Skin epidermis (tissue), 12 donors: Measurements from ENCODE around the gene ZFAND3.
"Not testable (repeated sequence)": the region's sequence is repeated elsewhere in the genome, so short reads cannot be mapped to it uniquely, and the experiment has no call there.

ENCODE experiments used
- H3K27ac ChIP-seq, 21 experiments: fragments of 200-600 bp; sonication (generic) in 11 of 21; one replicate each; pipeline ENCODE4 v1.5.0; 2020; ENCODE audit warnings: mild to moderate bottlenecking in 3 of 21, inconsistent platforms in 2 of 21, moderate library complexity in 2 of 21
- H3K4me3 ChIP-seq, 7 experiments: fragments of 200-600 bp; sonication (generic) in 2 of 7; one replicate each; pipeline ENCODE4 v1.5.0; 2020; ENCODE audit warnings: inconsistent platforms in 2 of 7, mild to moderate bottlenecking in 2 of 7, moderate library complexity in 1 of 7

Gene ZFAND3

DNA sequence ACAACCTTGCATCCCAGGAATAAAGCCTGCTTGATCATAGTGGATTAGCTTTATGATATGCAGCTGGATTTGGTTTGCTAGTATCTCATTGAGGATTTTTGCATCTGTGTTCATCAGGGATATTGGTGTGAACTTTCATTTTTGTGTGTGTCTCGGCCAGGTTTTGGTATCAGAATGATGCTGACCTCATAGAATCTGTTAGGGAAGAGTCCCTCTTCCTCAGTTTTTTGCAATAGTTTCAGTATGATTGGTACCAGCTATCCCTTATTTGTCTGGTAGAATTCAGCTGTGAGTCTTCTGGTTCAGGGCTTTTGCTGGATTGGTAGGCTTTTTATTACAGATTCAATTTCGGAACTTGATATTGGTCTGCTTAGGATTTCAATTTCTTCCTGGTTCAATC, 132.5 kb downstream of the ZFAND3 start:
- Histone ChIP-seq H3K4me3 (no peak overlapping the region), H3K27ac (no peak overlapping the region)

- Histone ChIP-seq H3K4me3 (no peak overlapping the region), H3K27ac (no peak overlapping the region)
These were observed 135.3 kb downstream of the ZFAND3 start for GRCh38 chr6:37954791-37955190.

GRCh38 chr6:37956711-37957275, 137.3 kb downstream of the ZFAND3 start:
- Histone ChIP-seq H3K4me3 (no peak overlapping the region), H3K27ac (no peak overlapping the region)

GRCh38 chr6:37959061-37959460, 139.5 kb downstream of the ZFAND3 start:
- H3K27ac ChIP-seq = no peak overlapping the region
- H3K4me3 ChIP-seq = no peak overlapping the region

GRCh38 chr6:37960139-37960935, 140.8 kb downstream of the ZFAND3 start:
- Histone ChIP-seq H3K27ac (no peak overlapping the region), H3K4me3 (no peak overlapping the region)

GRCh38 chr6:37962481-37963080, 143.1 kb downstream of the ZFAND3 start:
- not testable (repeated sequence) for H3K4me3 ChIP-seq, H3K27ac ChIP-seq

DNA sequence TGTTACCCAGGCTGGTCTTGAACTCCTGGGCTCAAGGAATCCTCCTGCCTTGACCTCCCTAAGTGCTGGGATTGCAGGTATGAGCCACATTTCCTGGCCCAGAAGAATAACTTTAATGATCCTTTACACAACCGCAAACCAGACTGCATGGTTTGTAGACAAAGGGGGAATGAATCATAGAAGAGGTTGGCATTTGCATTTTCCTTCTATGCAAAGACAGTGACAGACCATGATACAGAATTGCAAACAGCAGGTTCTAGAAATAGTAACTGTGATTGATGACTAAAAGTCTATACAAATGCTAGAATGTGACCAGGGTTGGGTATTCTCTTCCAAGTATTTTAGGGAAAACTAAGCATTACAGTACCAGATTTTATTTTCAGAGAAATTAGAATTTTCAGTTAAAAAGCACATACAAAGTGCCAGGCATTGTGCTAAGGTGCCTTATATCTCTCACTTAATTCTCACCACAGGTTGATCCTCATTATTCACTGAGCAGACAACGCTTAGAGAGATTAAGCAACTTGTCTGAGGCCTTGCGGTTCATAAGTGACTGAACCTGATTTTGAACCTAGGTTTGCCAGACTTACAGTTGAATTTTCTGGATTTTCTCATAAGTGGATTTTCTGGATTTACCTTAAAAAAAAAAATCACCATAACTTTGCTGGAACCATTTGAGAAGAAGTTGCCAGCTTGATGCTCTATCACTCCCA, 146.6 kb downstream of the ZFAND3 start:
- H3K4me3 ChIP-seq = no peak overlapping the region
- no peak overlapping the region for H3K27ac ChIP-seq

- no peak overlapping the region for H3K27ac ChIP-seq
These were observed 147.3 kb downstream of the ZFAND3 start for GRCh38 chr6:37966801-37967200.

GRCh38 chr6:37967651-37968050, 148.1 kb downstream of the ZFAND3 start:
- H3K27ac ChIP-seq = no peak overlapping the region
- no peak overlapping the region for H3K4me3 ChIP-seq

More at GRCh38 chr6:37966801-37967200, 147.3 kb downstream of the ZFAND3 start:
- no peak overlapping the region for H3K4me3 ChIP-seq

GRCh38 chr6:37971266-37971665, 151.7 kb downstream of the ZFAND3 start:
- H3K27ac ChIP-seq = no peak overlapping the region
- H3K4me3 ChIP-seq = no peak overlapping the region

- Histone ChIP-seq H3K4me3 (no peak overlapping the region), H3K27ac (peak overlapping the region in 1 of 21 experiments; percentile 3)
These were observed 152.3 kb downstream of the ZFAND3 start for GRCh38 chr6:37971711-37972390.

GRCh38 chr6:37972994-37973757, 153.6 kb downstream of the ZFAND3 start:
- Histone ChIP-seq H3K4me3 (no peak overlapping the region), H3K27ac (no peak overlapping the region)

DNA sequence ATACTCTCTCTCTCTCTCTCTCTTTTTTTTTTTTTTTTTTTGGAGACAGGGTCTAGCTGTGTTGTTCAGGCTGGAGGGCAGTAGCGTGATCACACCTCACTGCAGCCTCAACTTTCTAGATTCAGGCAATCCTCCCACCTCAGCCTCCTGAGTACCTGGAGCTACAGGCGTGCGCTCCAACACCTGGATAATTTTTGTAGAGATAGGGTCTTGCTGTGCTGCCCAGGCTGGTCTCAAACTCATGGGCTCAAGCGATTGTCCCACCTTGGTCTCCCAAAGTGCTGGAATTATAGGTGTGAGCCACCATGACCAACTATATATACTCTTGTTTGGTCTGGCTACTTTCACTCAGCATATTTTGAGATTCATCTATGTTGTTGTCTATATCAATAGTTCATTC, 154.9 kb downstream of the ZFAND3 start:
- Histone ChIP-seq H3K4me3 (no peak overlapping the region), H3K27ac (no peak overlapping the region)

DNA sequence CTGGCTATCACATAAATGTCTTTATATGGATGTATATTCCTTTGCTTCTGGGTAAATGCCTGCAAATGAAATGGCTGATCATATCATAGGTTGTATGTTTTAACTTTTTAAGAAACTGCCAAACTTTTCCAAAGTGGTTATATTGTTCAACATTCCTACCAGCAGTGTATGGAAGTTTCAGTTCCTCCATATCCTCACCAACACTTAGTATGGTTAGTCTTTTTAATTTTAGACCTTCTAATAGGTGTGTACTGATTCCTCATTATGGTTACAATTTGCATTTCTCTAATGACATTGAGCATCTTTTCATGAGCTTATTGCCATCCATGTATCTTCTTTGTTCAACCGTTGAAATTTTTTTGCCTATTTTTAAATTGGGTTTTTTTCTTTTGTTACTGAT, 155.4 kb downstream of the ZFAND3 start:
- Histone ChIP-seq H3K27ac (no peak overlapping the region), H3K4me3 (no peak overlapping the region)

DNA sequence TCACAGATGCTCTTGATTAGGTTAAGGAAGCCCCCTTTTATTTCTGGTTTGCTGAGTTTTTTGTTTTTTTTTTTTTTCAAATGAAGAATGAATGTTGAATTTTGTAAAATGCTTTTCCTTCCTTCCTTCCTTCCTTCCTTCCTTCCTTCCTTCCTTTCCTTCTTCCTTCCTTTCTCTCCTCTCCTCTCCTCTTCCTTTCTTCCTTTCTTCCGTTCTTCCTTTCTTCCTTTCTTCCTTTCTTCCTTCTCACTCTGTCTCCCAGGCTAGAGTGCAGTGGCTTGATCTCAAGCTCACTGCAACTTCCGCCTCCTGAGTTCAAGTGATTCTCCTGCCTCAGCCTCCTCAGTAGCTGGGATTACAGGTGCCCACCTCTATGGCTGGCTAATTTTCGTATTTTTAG, 158.2 kb downstream of the ZFAND3 start:
- no peak overlapping the region for H3K27ac ChIP-seq
- H3K4me3 ChIP-seq = no peak overlapping the region

DNA sequence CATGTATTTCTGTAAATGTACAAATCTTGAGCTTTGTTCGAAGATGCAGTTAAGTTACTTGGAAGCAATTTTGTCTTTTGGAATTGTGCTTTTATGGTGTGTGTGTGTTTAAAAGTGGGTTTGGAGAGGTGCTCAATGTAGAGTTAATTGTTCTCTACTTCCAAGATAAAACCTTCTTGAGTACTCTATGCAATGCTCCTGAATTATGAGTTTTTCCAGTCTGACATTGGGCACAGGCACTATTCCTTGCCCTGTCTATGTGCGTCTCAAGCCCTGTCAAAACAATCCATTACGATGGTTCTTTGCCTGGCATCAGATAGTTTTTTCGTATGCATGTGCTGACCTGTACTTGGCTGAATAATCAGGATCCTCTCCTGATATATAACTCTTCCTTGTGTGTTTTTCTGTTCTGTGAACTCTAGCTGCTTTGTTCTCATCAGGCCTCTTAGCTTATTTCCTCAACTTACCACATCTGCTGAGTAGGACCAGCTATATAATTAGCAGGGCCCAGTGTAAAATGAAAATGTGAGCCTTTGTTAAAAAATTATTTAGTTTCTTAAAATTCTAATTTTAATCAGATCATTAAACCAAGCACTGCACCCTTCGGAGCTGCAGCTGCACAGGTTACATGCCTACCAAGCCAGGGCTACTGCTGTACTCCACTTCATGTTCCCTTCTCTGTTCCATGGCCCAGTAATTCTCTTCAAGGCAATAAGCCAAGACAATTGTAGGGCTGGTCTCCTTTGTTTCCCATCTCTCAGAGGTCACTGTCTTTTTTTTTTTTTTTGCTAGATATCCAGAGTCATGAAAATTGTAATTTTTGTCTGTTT, 160.1 kb downstream of the ZFAND3 start:
- Histone ChIP-seq H3K4me3 (no peak overlapping the region), H3K27ac (peak overlapping the region in 3 of 21 experiments; percentile 3 to 47 (median 30))

GRCh38 chr6:37980222-37980595, 160.7 kb downstream of the ZFAND3 start:
- Histone ChIP-seq H3K27ac (peak overlapping the region in 4 of 21 experiments; percentile 3 to 47 (median 27)), H3K4me3 (no peak overlapping the region)

DNA sequence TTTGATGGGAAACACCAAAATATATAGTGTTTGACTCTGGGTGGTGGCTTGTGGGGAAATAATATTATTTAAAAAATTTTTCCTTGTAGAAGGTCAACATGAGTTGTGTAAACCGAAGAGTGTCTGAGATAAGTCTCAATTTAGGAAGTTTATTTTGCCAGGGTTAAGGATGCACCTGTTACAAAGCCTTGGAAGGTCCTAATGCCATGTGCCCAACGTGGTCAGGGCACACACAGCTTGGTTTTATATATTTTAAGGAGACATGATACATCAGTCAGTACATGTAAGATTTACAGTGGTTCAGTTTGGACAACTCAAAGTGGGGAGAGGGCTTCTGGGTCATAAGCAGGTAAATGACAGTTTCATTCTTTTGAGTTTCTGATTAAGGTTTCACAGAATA, 162.1 kb downstream of the ZFAND3 start:
- no peak overlapping the region for H3K4me3 ChIP-seq
- no peak overlapping the region for H3K27ac ChIP-seq
